Measurements from ENCODE around the gene KNL1.
A peak's percentile ranks its signal among the peaks of the same experiment; 100 is the strongest.
"Not testable (repeated sequence)": the region's sequence is repeated elsewhere in the genome, so short reads cannot be mapped to it uniquely, and the experiment has no call there.

The KNL1 gene

GRCh38 chr15:40567111-40567510, 26.9 kb upstream of the KNL1 start:
- H3K9me3 Mint-ChIP-seq = no peaks in the 10 kb centered on the region
- no peak overlapping the region for H3K4me3 Mint-ChIP-seq
- no peak for DNase-seq
- peak overlapping the region; percentile 42 for H3K27ac Mint-ChIP-seq
- peaks cover 2 to 5% of the 10 kb centered on the region in 2 donors for H3K36me3 Mint-ChIP-seq
- no peaks in the 10 kb centered on the region for H3K27me3 Mint-ChIP-seq
- H3K4me1 Mint-ChIP-seq = peaks cover 24 to 40% of the 10 kb centered on the region in 2 donors
- no peak for ATAC-seq (replicated peaks)

- ATAC-seq (replicated peaks) (peak; percentile 75 to 76), DNase-seq (peak; percentile 87)
- peak within 1 kb of the TSS; percentile 99 for H3K27ac Mint-ChIP-seq
- H3K27me3 Mint-ChIP-seq = no peaks in the 10 kb centered on the region
- H3K4me3 Mint-ChIP-seq = peak within 1 kb of the TSS; percentile 95 to 97
- H3K36me3 Mint-ChIP-seq = peaks cover 12 to 20% of the 10 kb centered on the region in 2 donors
- no peaks in the 10 kb centered on the region for H3K9me3 Mint-ChIP-seq
- peaks cover 23 to 41% of the 10 kb centered on the region in 2 donors for H3K4me1 Mint-ChIP-seq
Measured at GRCh38 chr15:40569129-40569953, 24.7 kb upstream of the KNL1 start, which contains the start of gene RPUSD2. Gene RPUSD2 (plus strand): TSS chr15:40569299. CDS start chr15:40569338, 39 bp downstream.

- peak overlapping the region; percentile 25 for H3K27ac Mint-ChIP-seq
- ATAC-seq (replicated peaks) (no peak), DNase-seq (no peak)
- peaks cover 25 to 34% of the 10 kb centered on the region in 2 donors for H3K36me3 Mint-ChIP-seq
- peaks cover 13 to 21% of the 10 kb centered on the region in 2 donors for H3K4me1 Mint-ChIP-seq
- no peaks in the 10 kb centered on the region for H3K27me3 Mint-ChIP-seq
- H3K9me3 Mint-ChIP-seq = no peaks in the 10 kb centered on the region
- H3K4me3 Mint-ChIP-seq = no peak overlapping the region
Measured at GRCh38 chr15:40575113-40575512, 18.9 kb upstream of the KNL1 start.

GRCh38 chr15:40576914-40577313, 17.1 kb upstream of the KNL1 start:
- Mint-ChIP-seq H3K36me3 (peaks cover 23 to 30% of the 10 kb centered on the region in 2 donors), H3K4me1 (peaks cover 10 to 15% of the 10 kb centered on the region in 2 donors)
- not testable (repeated sequence) for H3K4me3 Mint-ChIP-seq; ATAC-seq (replicated peaks); H3K9me3 Mint-ChIP-seq; H3K27ac Mint-ChIP-seq; H3K27me3 Mint-ChIP-seq; DNase-seq

GRCh38 chr15:40578892-40579291, 15.2 kb upstream of the KNL1 start:
- Mint-ChIP-seq H3K36me3 (peaks cover 13 to 18% of the 10 kb centered on the region in 2 donors), H3K27me3 (no peaks in the 10 kb centered on the region), H3K4me1 (peaks cover 4 to 5% of the 10 kb centered on the region in 2 donors), H3K4me3 (no peak overlapping the region), H3K9me3 (peaks cover 0 to 2% of the 10 kb centered on the region in 2 donors), H3K27ac (no peak overlapping the region)
- ATAC-seq (replicated peaks) (no peak), DNase-seq (no peak)

- not testable (repeated sequence) for H3K9me3 Mint-ChIP-seq; ATAC-seq (replicated peaks); H3K4me1 Mint-ChIP-seq; H3K27ac Mint-ChIP-seq; H3K36me3 Mint-ChIP-seq; H3K4me3 Mint-ChIP-seq; DNase-seq; H3K27me3 Mint-ChIP-seq
Measured at GRCh38 chr15:40581796-40582195, 12.3 kb upstream of the KNL1 start.

- Mint-ChIP-seq H3K27ac (peak overlapping the region; percentile 25), H3K4me3 (no peak overlapping the region), H3K9me3 (peaks cover 0 to 2% of the 10 kb centered on the region in 2 donors), H3K36me3 (no peaks in the 10 kb centered on the region), H3K27me3 (no peaks in the 10 kb centered on the region), H3K4me1 (peaks cover 0 to 2% of the 10 kb centered on the region in 2 donors)
- DNase-seq (no peak), ATAC-seq (replicated peaks) (peak in 1 of 2 donors; percentile 34)
Measured at GRCh38 chr15:40582726-40583246, 11.3 kb upstream of the KNL1 start.

- Mint-ChIP-seq H3K9me3 (peaks cover 0 to 2% of the 10 kb centered on the region in 2 donors), H3K27me3 (no peaks in the 10 kb centered on the region), H3K36me3 (no peaks in the 10 kb centered on the region), H3K4me1 (no peaks in the 10 kb centered on the region), H3K27ac (no peak overlapping the region), H3K4me3 (no peak overlapping the region)
- ATAC-seq (replicated peaks) (no peak), DNase-seq (no peak)
Measured at GRCh38 chr15:40584191-40584590, 9.9 kb upstream of the KNL1 start.

- Mint-ChIP-seq H3K9me3 (no peaks in the 10 kb centered on the region), H3K36me3 (peaks cover 2 to 5% of the 10 kb centered on the region in 2 donors), H3K27ac (peak overlapping the region; percentile 70), H3K4me1 (peaks cover 10 to 12% of the 10 kb centered on the region in 2 donors), H3K4me3 (peak overlapping the region in 1 of 2 donors; percentile 82), H3K27me3 (peaks cover 0 to 5% of the 10 kb centered on the region in 2 donors)
- no peak for ATAC-seq (replicated peaks)
- DNase-seq = no peak
Measured at GRCh38 chr15:40590667-40591050, 3.4 kb upstream of the KNL1 start.

GRCh38 chr15:40591389-40591788, 2.7 kb upstream of the KNL1 start:
- DNase-seq = no peak
- H3K4me1 Mint-ChIP-seq = peaks cover 10 to 12% of the 10 kb centered on the region in 2 donors
- ATAC-seq (replicated peaks) = no peak
- H3K27ac Mint-ChIP-seq = no peak overlapping the region
- no peak overlapping the region for H3K4me3 Mint-ChIP-seq
- H3K9me3 Mint-ChIP-seq = no peaks in the 10 kb centered on the region
- H3K36me3 Mint-ChIP-seq = peaks cover 2 to 5% of the 10 kb centered on the region in 2 donors
- peaks cover 0 to 5% of the 10 kb centered on the region in 2 donors for H3K27me3 Mint-ChIP-seq

- Mint-ChIP-seq H3K27me3 (peaks cover 0 to 5% of the 10 kb centered on the region in 2 donors), H3K9me3 (no peaks in the 10 kb centered on the region), H3K4me1 (peaks cover 10 to 12% of the 10 kb centered on the region in 2 donors), H3K36me3 (peaks cover 2 to 5% of the 10 kb centered on the region in 2 donors), H3K4me3 (no peak overlapping the region), H3K27ac (no peak overlapping the region)
- DNase-seq (no peak), ATAC-seq (replicated peaks) (no peak)
Measured at GRCh38 chr15:40593165-40593564, 884 bp upstream of the KNL1 start.

GRCh38 chr15:40594429-40594836, 384 bp downstream of the KNL1 start:
- peaks cover 2 to 5% of the 10 kb centered on the region in 2 donors for H3K36me3 Mint-ChIP-seq

GRCh38 chr15:40595219-40595618, 1.2 kb downstream of the KNL1 start:
- H3K27ac Mint-ChIP-seq = no peak overlapping the region
- H3K4me3 Mint-ChIP-seq = peak overlapping the region; percentile 93 to 99
- H3K4me1 Mint-ChIP-seq = peaks cover 4 to 10% of the 10 kb centered on the region in 2 donors
- no peak for DNase-seq
- peaks cover 0 to 5% of the 10 kb centered on the region in 2 donors for H3K27me3 Mint-ChIP-seq
- ATAC-seq (replicated peaks) = no peak
- H3K36me3 Mint-ChIP-seq = peaks cover 2 to 5% of the 10 kb centered on the region in 2 donors
- no peaks in the 10 kb centered on the region for H3K9me3 Mint-ChIP-seq

More at GRCh38 chr15:40594429-40594836, 384 bp downstream of the KNL1 start:
- Mint-ChIP-seq H3K27me3 (peaks cover 0 to 5% of the 10 kb centered on the region in 2 donors), H3K27ac (peak overlapping the region; percentile 100), H3K4me3 (peak overlapping the region; percentile 93 to 99), H3K4me1 (peaks cover 9 to 12% of the 10 kb centered on the region in 2 donors), H3K9me3 (no peaks in the 10 kb centered on the region)
- DNase-seq = no peak
- ATAC-seq (replicated peaks) = peak; percentile 65 to 66

GRCh38 chr15:40595773-40596172, 1.7 kb downstream of the KNL1 start:
- Mint-ChIP-seq H3K36me3 (peaks cover 2 to 5% of the 10 kb centered on the region in 2 donors), H3K27me3 (peaks cover 0 to 5% of the 10 kb centered on the region in 2 donors), H3K4me3 (no peak overlapping the region), H3K4me1 (peaks cover 4 to 7% of the 10 kb centered on the region in 2 donors), H3K27ac (no peak overlapping the region), H3K9me3 (no peaks in the 10 kb centered on the region)
- no peak for ATAC-seq (replicated peaks)
- no peak for DNase-seq

All from stimulated activated naive B cell treated with anti-CD40 and anti-IgM and Interleukin-4, amounts not matched to agents 10 μg/mL and 1 μg/mL and 100 μg/mL, for 72 hours (primary cell).